ENCODE measurements around the gene MAP1S. TPM values are rescaled to one million over a fixed set of nuclear protein-coding genes. Genes with fewer than 3 reads are reported as not detected.

The MAP1S gene
- total and polyA plus RNA-seq, 2 of the 8 experiments (the other 6 are each of a cell fraction or from before 2014, with no cell fraction given) = 66.7 to 115 TPM

DNA sequence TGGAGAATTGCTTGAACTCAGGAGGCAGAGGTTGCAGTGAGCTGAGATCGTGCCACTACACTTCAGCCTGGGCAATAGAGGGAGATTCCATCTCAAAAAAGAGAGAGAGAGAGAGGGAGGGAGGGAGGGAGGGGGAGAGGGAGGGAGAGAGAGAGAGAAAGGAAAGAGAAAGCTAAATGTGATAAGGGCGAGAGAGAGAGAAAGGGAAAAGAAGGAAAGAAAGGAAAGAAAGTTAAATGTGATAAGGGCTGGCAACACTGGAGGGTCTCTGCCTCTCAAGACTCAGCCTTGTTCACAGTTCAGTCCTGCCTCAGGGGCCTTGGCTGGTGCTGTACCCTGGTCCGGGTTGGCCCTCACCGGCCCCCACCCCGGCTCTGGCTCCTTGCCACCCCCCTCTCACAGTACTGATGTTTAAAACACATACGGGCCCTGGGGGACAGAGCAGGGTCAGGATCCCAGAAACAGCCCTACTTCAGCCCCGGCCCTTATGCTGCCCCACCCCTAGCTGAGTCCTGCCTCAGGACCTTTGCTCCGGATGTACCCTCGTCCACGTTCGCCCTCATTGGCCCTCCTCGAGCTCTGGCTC lies 3.5 kb downstream of the MAP1S start:
- 86 to 100% methylated on average over 1 to 8 of the region's 12 CpGs for WGBS, 2 experiments (ENCODE audit: extremely low coverage in 1 of 2, insufficient coverage in 1 of 2, insufficient read length in 1 of 2, insufficient replicate concordance in 2 of 2, low coverage in 1 of 2, low lambda C conversion rate in 2 of 2, missing lambda C conversion rate in 1 of 2)
- Histone ChIP-seq H3K9ac (replicated peaks in 1 of 4; ENCODE audit: extremely low read depth in 1 of 4, low read depth in 3 of 4, low read length in 3 of 4) (no peak overlapping the region), H3K56ac (replicated peaks; ENCODE audit: insufficient read length, low read depth, low read length) (no peak overlapping the region), H4K8ac (ENCODE audit: extremely low read depth, insufficient read depth, low read length) (no peak overlapping the region), H2BK20ac (ENCODE audit: low read length) (no peak overlapping the region), H3K4me1 (replicated peaks in 1 of 4; ENCODE audit: control insufficient read depth in 3 of 4, insufficient read depth in 4 of 4, low read length in 3 of 4) (peaks cover 4 to 13% (median 6%) of the 10 kb centered on the region in 4 experiments), H4K5ac (ENCODE audit: insufficient read length, low read depth, low read length) (no peak overlapping the region), H2BK15ac (ENCODE audit: low read length) (no peak overlapping the region), H3K79me1 (ENCODE audit: low read depth, low read length) (peaks cover 14% of the 10 kb centered on the region; the same call in 1 of the 2 replicates), H4K20me1 (replicated peaks in 1 of 2; ENCODE audit: control insufficient read depth in 1 of 2, insufficient read depth in 2 of 2, low read length in 2 of 2) (peaks cover 19 to 33% of the 10 kb centered on the region in 2 experiments), H4K91ac (replicated peaks; ENCODE audit: insufficient read length, low read length) (no peak overlapping the region), H3K23ac (ENCODE audit: insufficient read length) (no peak overlapping the region), H3K4ac (replicated peaks; ENCODE audit: insufficient read length, low read depth, low read length) (no peak overlapping the region), H3K23me2 (ENCODE audit: low read depth, low read length) (peaks cover 9% of the 10 kb centered on the region; the same call in 1 of the 2 replicates), H3K27me3 (replicated peaks in 1 of 4; ENCODE audit: control insufficient read depth in 3 of 4, extremely low read depth in 1 of 4, insufficient read depth in 3 of 4, low read length in 3 of 4) (no peaks in the 10 kb centered on the region), H3K14ac (ENCODE audit: insufficient read length) (no peak overlapping the region), H2AK5ac (ENCODE audit: low read depth, low read length) (no peak overlapping the region), H3K27ac (ENCODE audit: low read depth, low read length) (no peak overlapping the region), H2BK12ac (ENCODE audit: low read depth, low read length) (no peak overlapping the region), H3K79me2 (ENCODE audit: control insufficient read depth in 1 of 2, insufficient read depth in 2 of 2, low read length in 2 of 2) (peaks cover 17 to 32% of the 10 kb centered on the region in 2 experiments), H3K9me3 (ENCODE audit: insufficient read depth in 2 of 2, low read depth in 1 of 2, low read length in 1 of 2) (no peaks in the 10 kb centered on the region), H3K4me3 (ENCODE audit: extremely low read depth in 1 of 4, insufficient read depth in 2 of 4, low read depth in 3 of 4, low read length in 4 of 4) (no peak overlapping the region), H2BK5ac (ENCODE audit: low read depth, low read length) (no peak overlapping the region), H2AFZ (ENCODE audit: low read length) (no peak overlapping the region), H2BK120ac (replicated peaks; ENCODE audit: low read depth, low read length) (no peak overlapping the region), H3K36me3 (ENCODE audit: control insufficient read depth in 2 of 4, insufficient read depth in 4 of 4, low read length in 3 of 4) (peaks cover 11 to 33% (median 25%) of the 10 kb centered on the region in 4 experiments), H3K4me2 (ENCODE audit: insufficient read depth in 1 of 2, low read depth in 2 of 2, low read length in 2 of 2) (no peak overlapping the region), H3K18ac (ENCODE audit: extremely low read depth, low read length) (no peak overlapping the region)
- TF ChIP-seq CHD2 (IDR thresholded peaks at IDR 0.05; ENCODE audit: low read length) (no peak), RBBP5 (IDR thresholded peaks at IDR 0.05; ENCODE audit: borderline replicate concordance, low read depth, low read length) (no peak), POU5F1 (IDR thresholded peaks at IDR 0.05; ENCODE audit: low read depth, low read length) (no peak), JUN (IDR thresholded peaks at IDR 0.05; ENCODE audit: low read depth, low read length) (no peak), POLR2A (IDR thresholded peaks at IDR 0.05; ENCODE audit: control extremely low read depth in 1 of 2, low read depth in 2 of 2, low read length in 2 of 2) (no peak), EGR1 (IDR thresholded peaks at IDR 0.05; ENCODE audit: borderline replicate concordance, low read depth, low read length) (no peak), SAP30 (IDR thresholded peaks at IDR 0.05; ENCODE audit: insufficient read depth, insufficient replicate concordance, low read length) (no peak), CREB1 (IDR thresholded peaks at IDR 0.05) (no peak), SIRT6 (IDR thresholded peaks at IDR 0.05; ENCODE audit: low read length) (no peak), NANOG (IDR thresholded peaks at IDR 0.05; ENCODE audit: insufficient read depth, low read depth, low read length, poor library complexity, severe bottlenecking) (no peak)
- no peak for FAIRE-seq
- ChIA-PET CTCF (ENCODE audit: partially characterized antibody) (interaction anchor here (0.5 to 6.8 kb wide), 10 partner anchors 9 to 327 kb away, joined by 3 to 78 read pairs (median 4); no protein-coding TSS in a partner anchor), POLR2A (ENCODE audit: partially characterized antibody) (interaction anchor here (1.2 to 2.6 kb wide), 5 partner anchors 8 to 44 kb away, joined by 3 to 6 read pairs (median 4); no protein-coding TSS in a partner anchor)
- no peak for DNase-seq (ENCODE audit: low read depth in 1 of 2, low spot score in 2 of 2)
